ENCODE measurements around the gene SLCO3A1.

The SLCO3A1 gene

DNA sequence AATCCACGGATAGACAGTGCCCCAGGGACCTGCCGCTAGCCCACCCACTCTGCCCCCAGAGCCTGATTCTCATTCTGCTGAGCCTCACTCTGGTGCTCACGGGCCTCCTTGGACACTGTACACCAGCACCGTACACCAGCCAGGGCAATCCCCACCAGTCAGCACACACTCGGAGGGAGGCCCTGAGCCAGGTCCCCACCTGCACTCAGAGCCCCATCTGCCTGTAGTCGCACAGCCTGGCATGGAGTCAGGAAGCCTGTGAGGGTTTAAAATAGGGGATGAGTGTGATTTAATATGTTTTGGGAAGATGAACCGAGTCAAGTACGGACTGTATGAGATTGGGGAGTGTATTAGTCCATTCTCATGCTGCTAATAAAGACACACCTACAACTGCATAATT is 223.0 kb downstream of the SLCO3A1 start:
- no peak for DNase-seq

DNA sequence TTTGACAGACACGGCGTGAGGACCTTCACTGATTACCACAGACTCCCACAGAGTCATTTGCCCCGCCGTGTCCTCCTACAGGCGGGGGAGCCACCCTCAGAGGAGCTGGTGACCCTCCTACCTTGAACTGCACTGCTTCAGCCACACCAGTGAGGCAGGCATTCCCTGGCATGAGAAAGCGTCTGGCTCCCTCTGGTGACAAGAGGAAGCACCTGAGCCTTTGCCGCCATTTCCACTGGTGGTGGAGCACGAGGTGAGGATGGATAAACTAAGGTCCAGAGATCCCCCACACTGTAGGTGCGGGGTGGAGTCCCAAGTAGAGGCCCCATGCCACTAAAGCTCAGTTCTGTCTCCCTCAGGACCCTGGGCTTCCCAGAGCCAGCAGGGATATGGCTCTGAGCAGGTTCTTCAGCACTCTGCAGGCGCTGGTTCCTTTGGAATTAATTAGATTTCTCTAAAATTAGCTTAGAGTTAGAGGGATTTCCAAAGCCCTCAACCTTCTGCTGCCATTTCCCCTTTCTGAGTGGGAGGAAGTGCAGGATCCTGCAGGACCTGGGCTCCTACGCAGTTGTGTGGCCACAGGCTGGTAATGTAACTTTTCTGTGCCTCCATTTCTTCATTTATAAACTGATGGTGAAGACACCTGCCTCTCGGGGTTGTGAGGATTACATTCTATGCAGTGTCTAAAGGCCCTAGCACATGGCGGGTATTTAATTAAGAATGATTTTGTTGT is 224.0 kb downstream of the SLCO3A1 start:
- no peak for DNase-seq

DNA sequence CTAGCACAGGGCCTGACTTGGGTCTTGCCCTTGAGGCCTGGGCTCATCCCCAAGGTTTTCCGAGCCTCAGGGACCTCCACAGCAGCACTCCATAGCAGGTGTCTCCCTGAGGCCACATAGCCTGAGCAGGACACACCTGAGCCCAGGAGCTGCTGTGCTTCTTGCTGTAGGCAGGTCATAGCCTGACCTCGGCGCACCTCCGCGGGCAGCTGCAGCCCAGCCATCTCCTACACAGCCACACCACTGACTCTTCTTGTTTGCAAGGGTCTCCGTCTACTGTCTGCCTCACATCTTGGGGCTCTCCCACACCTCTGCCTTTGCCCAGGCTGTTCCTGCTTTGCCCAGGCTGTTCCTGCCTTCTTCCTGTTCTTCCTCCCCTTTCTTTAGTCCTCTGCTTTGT is 224.8 kb downstream of the SLCO3A1 start:
- DNase-seq: no peak

- no peak for DNase-seq
Observed at GRCh38 chr15:92079047-92079446, 225.5 kb downstream of the SLCO3A1 start.

DNA sequence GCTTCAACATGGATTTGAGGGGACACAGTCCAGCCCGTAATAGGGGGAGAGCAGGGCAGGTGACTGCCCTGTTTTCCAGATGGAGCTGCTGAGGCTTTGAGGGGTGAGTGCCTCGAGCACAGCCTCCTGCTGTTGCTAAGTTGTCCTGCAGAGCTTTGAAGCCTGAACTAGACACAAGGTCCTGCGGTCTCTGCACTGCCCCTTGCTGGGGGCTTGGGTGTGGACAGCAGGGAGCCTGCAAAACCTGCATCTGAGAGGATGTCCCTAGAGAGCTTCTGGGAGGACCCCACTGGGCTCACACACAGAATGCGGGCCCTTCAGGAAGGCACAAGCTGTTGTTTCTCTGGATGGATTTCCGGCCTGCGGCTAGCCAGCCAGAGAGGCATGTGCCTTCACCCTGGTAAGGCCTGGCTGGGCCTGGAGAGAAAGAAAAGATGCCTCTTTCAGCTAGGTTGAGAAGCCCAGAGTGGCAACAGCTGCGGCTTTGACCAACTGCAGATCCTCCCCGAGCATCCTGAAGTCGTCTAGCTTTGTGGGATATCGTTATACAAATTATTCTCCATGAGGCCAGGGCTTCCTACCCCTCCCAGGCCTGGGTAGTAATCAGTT is 226.2 kb downstream of the SLCO3A1 start:
- DNase-seq: no peak

DNA sequence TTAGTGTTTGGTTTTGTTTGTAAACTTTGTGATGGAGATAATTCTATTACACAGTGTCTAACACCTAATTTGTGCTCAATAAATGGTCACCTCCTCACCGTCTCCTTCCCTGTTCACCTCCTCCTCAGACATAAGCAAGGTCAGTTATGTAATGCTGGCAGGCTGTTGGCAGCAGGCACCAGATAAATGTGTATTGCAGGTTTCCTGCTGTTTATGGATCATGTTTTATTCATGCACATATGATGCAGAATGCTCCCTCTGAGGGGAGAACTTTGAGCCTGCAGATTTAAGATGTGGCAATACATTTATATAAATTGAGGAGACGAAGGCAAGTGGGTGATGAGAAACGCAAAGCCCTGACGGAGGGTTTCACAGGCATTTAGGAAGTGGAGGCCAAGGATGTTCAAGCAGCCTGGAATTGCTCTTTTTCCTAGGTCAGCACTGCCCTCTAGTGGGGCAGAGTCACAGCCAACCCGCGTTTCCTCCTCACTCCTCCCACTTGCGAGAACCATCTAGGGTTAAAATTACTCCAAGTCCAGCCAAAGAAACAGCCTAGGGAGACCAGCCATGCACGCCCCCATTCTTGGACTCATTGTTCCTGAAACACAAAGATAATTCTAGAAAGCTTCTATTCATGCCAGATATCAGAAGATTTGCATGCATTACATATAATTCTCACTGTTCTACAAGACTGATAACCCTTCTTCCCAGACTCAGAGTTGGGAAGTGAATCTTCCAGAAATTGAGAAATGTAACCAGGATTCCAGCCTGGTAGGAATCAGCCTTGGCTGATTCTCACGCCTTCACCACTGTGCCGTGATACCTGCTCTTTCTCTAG is 228.7 kb downstream of the SLCO3A1 start:
- peak; percentile 65 for DNase-seq

DNA sequence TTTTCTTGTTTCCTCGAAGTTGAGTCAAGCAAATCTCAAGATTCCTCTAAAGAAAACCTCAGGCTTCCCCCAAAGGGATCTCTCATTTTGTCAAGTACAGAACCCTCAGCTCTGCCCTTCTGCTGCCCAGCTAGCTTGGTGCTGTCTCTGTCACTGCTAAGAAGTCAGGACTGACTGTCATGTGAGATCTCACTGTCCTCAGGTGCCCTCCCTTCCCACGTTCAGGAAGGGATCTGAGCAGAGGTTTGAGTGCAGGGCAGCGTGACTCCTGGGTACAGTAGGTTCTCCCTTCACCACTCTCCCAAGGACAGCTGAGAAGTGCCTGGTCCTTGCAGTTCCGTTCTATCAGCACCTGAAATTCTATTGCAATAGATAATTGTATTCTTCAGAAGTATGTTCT is 229.7 kb downstream of the SLCO3A1 start:
- no peak for DNase-seq

GRCh38 chr15:92087211-92087610 is 233.7 kb downstream of the SLCO3A1 start:
- no peak for DNase-seq

DNA sequence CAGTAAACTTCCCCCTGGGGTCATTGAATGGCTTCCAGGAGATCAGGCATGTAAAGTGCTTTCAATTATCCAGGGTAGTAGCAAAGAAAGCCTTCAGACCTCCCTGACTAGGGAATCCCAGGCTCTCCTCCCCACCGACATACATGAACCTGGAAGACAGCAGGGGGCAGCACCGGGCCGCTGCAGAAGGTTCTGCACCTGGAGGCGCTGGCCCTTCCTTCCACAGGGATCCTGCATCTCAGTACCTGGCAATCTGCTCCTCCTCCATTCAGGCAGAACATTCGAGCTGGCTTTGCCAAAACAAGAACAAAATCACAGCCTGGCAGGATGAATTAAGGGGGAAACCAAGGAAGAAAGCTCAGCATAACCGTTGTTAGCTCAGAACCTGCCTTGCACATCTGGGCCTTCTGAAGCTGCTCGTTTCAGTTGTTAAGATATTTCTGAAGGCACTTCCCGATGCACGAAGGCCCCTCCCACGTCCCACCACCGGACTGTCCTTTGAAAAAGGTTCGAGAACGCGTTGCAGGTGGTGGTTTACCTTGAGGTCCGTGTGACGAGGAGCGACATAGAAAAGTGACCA is 237.7 kb downstream of the SLCO3A1 start:
- no peak for DNase-seq

DNA sequence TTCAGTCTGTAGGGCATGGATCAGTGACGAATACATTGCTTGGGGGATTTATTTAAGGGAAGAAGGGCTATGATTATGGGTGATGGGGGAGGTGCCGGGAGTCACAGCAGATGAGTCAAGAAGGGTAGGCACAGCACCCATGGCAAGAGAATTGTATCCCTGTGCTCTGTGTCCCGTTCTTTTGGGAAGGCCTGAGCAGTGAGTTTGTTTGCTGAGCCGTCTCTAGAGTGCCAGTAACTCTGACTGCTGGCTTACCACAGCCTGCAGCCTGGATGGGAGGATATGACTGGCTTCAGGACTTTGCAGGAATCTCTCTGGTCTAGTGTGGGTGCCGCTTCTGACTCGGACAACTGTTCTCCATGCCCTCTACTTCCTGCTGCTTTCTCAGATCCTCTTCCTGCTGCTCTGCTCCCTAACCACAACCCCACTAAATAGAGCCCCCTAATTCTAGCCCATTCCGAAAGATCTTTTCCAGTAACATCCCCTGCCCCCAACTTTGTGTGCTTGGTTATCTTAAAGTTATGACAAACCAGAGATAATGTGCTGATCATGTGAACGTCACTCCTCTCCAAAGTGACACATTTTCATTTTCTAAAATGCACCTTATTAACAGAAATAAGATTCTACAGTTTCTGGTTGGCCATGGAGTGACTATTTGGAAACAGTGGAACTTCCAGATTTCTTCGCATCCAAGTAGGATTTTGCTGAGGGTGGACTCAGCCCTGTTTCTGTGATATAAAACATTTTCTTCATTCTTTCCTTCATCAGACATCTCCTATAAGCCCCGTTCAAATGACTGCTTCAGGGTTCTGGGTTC is 239.0 kb downstream of the SLCO3A1 start:
- no peak for DNase-seq

GRCh38 chr15:92095693-92096092 is 242.2 kb downstream of the SLCO3A1 start:
- no peak for DNase-seq

- peak; percentile 64 for DNase-seq
Observed at GRCh38 chr15:92097474-92098178, 244.1 kb downstream of the SLCO3A1 start.

GRCh38 chr15:92098869-92099268 is 245.4 kb downstream of the SLCO3A1 start:
- DNase-seq: no peak

DNA sequence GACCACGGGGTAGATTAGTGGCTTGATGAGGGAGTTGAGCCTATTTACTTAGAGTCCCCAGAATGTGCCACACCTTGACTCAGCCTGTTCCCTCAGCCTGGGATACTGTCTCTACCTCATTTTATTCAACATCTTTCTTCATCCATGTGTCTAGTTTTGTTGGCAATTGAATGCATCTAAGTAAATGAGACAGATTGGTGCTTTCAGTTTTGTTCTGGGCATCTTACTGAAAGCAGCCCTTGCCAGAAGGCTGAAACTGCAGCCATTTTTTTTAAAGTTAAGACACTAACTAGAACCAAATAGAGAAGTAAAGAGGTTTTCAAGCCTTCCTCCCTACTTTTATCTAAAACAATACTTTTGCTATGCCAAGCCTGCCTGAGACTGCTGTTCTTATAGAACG is 246.8 kb downstream of the SLCO3A1 start:
- no peak for DNase-seq

GRCh38 chr15:92100751-92101150 is 247.2 kb downstream of the SLCO3A1 start:
- DNase-seq: no peak

DNA sequence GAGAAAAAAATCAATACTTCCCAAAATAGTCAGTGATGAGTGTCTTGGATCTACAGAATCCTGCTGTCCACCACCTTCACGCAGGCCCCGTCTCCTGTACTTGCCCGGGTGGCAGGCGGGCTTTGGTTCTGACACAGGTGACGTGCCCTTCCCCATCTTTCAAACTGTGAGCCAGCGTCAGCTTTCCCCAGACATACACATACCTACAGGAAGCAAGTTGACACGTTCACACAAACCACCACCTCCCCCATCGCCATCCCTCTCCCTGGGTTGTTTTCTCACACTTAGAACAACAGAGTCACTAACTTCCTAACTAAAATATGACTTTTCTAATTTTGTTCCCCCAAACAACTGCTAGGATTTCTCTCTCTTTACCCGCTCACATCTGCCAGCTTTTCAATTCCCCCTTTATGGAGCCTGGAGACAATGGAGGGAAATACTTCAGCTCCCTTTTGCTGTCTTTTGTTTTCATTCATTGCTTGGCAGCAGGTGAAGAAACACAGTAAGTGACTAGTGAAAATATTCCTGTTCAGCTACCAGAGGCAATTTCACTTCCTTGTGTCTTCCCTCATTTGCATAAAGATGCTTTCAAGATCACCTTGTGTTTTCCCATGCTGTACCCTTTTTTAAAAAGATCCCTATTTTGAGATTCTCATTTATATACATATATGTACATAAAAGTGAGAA is 248.3 kb downstream of the SLCO3A1 start:
- DNase-seq: no peak

- no peak for DNase-seq
Observed at GRCh38 chr15:92102395-92102755, 248.9 kb downstream of the SLCO3A1 start.

GRCh38 chr15:92104072-92104471 is 250.6 kb downstream of the SLCO3A1 start:
- DNase-seq: no peak

DNA sequence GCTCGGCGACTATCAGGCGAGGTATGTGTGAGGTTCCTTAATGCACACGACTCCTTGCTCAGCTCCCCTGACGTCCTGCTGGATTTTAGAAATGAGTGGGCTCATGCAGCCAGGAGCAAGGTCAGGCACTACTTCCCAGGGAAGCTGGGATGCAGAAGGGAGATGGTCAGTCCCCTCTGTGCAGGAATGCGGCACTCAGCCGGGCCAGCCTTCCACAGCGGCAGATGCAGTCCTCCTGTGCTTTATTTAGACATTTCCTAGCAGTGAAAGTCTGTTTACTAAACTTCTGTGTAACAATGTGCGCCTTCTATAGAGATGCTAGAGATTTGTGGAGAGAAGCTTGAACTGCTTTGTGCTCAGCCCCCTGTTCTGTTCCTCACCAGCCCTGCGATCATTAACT is 252.1 kb downstream of the SLCO3A1 start:
- no peak for DNase-seq

DNA sequence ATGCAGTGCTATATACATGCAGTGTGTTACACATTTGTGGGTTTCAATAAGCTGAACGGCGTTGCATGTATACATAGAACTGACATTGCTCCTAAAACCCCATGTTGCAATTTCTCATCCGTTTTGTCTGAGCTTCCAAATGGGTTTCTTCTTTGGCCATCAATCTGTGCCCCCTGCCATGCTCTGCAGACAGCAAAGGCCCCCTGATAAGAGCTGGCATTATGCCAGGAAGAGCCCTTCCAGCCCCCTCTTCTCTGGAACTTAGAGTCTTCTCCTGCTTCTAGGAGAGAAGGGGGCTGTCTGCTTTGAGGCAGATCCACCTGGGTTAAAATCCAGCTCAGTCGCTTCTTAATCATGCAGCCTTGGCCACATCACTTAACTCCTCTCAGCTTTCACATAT is 254.0 kb downstream of the SLCO3A1 start:
- DNase-seq: no peak

- DNase-seq: no peak
Observed at GRCh38 chr15:92109191-92109873, 255.8 kb downstream of the SLCO3A1 start.
